ENCODE results near the gene DNAJC1. TPM values are rescaled to one million over a fixed set of nuclear protein-coding genes. Genes with fewer than 3 reads are reported as not detected.
"Not testable (repeated sequence)": the region's sequence is repeated elsewhere in the genome, so short reads cannot be mapped to it uniquely, and the experiment has no call there.

DNAJC1 gene
- total RNA-seq, 2 experiments from 2014 or later = 21.4 to 22.4 TPM

DNA sequence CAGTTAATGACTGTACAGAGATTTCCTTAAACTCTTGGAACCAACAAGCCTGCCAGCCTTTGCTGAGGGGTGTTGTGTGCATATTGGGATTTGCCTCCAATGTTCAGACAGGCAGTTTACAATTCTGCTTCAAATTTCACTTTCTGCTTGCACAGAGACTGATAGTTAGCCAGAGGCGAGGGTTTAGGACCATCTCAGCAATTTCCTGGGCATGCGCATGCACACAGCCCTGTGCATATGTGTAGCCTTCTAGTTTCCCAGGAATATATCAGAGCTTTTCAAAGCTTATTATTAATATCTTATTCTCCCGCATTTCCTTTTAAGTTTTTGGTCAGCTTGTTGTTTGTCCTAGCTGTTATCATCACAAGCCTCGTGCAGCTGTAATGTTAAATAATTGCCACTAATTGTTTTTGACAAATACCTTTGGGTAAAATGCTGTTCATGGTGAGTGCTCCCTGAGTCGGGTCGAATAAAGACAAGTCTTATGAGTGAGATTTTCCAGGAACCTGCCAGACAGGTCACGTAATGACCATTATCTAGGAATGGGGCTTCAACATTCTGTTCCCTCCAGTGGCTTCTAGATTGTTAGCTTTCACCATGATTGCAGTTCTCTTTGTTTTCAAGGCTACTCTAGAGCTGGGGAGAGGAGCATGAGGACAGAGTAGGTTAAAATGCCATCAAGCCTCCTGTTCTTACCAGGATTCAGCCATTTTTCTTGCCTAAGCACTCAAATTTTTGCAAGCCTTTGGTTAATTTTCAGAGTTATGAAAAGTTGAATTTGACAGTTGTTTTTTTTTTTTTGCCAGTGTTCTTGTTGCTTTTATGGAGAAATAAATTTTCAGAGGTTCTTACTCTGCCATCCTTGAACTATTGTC lies 24.1 kb upstream of the DNAJC1 start:
- ATAC-seq (no peak), DNase-seq (no peak)
- CTCF ChIA-PET = no interaction called here
- POLR2A ChIA-PET = no interaction called here
- no peak overlapping the region for H3K4me3 Mint-ChIP-seq
- peaks cover 4% of the 10 kb centered on the region for H3K36me3 Mint-ChIP-seq (ENCODE audit: low read depth)
- no peaks in the 10 kb centered on the region for H3K27me3 Mint-ChIP-seq (ENCODE audit: low read depth)
- no peaks in the 10 kb centered on the region for H3K9me3 Mint-ChIP-seq (ENCODE audit: insufficient read depth)
- no peak overlapping the region for H3K27ac Mint-ChIP-seq
- peaks cover 6% of the 10 kb centered on the region for H3K4me1 Mint-ChIP-seq (ENCODE audit: low read depth)

- ATAC-seq (no peak), DNase-seq (no peak)
- H3K4me3 Mint-ChIP-seq = no peak overlapping the region
- ChIA-PET POLR2A (no interaction called here), CTCF (no interaction called here)
- H3K4me1 Mint-ChIP-seq (ENCODE audit: low read depth) = peaks cover 13% of the 10 kb centered on the region
- H3K9me3 Mint-ChIP-seq (ENCODE audit: insufficient read depth) = no peaks in the 10 kb centered on the region
- H3K27me3 Mint-ChIP-seq (ENCODE audit: low read depth) = no peaks in the 10 kb centered on the region
- no peak overlapping the region for H3K27ac Mint-ChIP-seq
- peaks cover 4% of the 10 kb centered on the region for H3K36me3 Mint-ChIP-seq (ENCODE audit: low read depth)
Observed at GRCh38 chr10:22026287-22026686, 22.8 kb upstream of the DNAJC1 start.

DNA sequence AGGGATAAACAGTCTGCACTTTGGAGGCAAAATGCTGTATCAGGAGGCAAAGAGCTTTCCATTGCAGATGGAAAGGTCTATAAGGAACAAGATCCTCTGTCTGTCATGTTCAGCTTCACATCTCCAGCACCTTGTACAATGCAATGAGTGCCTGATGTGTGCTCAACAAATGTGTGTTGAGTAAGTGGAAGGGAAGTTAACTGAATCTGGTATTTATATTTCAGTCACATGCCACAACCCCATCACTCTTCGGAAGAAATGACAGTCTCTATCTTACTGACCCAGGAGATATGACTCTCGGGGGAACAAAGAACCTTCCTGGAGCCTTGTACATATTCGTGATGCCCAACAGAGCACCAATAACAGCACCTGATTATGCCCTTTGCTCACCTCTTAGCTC lies 20.0 kb upstream of the DNAJC1 start:
- H3K4me1 Mint-ChIP-seq (ENCODE audit: low read depth) = peaks cover 13% of the 10 kb centered on the region
- no peak overlapping the region for H3K27ac Mint-ChIP-seq
- no peak for DNase-seq
- no peak for ATAC-seq
- ChIA-PET CTCF (no interaction called here), POLR2A (no interaction called here)
- no peaks in the 10 kb centered on the region for H3K27me3 Mint-ChIP-seq (ENCODE audit: low read depth)
- H3K4me3 Mint-ChIP-seq = no peak overlapping the region
- peaks cover 4% of the 10 kb centered on the region for H3K36me3 Mint-ChIP-seq (ENCODE audit: low read depth)
- H3K9me3 Mint-ChIP-seq (ENCODE audit: insufficient read depth) = no peaks in the 10 kb centered on the region

- peaks cover 13% of the 10 kb centered on the region for H3K4me1 Mint-ChIP-seq (ENCODE audit: low read depth)
- H3K4me3 Mint-ChIP-seq = peak overlapping the region; percentile 42
- ATAC-seq = peak; percentile 88
- no peaks in the 10 kb centered on the region for H3K27me3 Mint-ChIP-seq (ENCODE audit: low read depth)
- H3K27ac Mint-ChIP-seq = peak overlapping the region; percentile 70
- ChIA-PET CTCF (interaction anchor here (0.5 kb wide), 1 partner anchor 10 kb away, joined by 3 read pairs; no protein-coding TSS in a partner anchor), POLR2A (interaction anchor here (1.0 kb wide), 1 partner anchor 414 kb away, joined by 5 read pairs; no protein-coding TSS in a partner anchor)
- DNase-seq = peak; percentile 47
- H3K36me3 Mint-ChIP-seq (ENCODE audit: low read depth) = peaks cover 4% of the 10 kb centered on the region
- H3K9me3 Mint-ChIP-seq (ENCODE audit: insufficient read depth) = no peaks in the 10 kb centered on the region
Observed at GRCh38 chr10:22022257-22023032, 18.9 kb upstream of the DNAJC1 start.

DNA sequence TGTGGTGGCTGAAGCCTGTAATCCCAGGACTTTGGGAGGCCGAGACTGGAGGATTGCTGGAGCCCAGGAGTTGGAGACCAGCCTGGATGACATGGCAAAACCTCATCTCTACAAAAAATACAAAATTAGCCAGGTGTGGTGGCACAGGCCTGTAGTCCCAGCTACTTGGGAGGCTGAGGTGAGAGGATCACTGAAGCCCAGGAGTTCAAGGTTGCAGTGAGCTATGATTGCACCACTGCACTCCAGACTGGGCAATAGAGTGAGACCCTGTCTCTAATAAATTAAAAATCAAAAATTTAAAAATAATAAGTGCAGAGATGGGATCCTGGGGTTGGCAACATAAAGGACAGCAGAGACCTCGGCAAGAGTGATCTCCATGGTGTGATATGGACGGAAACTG lies 17.6 kb upstream of the DNAJC1 start:
- CTCF ChIA-PET = interaction anchor here (0.5 kb wide), 1 partner anchor 970 kb away, joined by 3 read pairs; no protein-coding TSS in a partner anchor
- peaks cover 13% of the 10 kb centered on the region for H3K4me1 Mint-ChIP-seq (ENCODE audit: low read depth)
- H3K36me3 Mint-ChIP-seq (ENCODE audit: low read depth); H3K27ac Mint-ChIP-seq; ATAC-seq; DNase-seq; H3K27me3 Mint-ChIP-seq (ENCODE audit: low read depth); H3K9me3 Mint-ChIP-seq (ENCODE audit: insufficient read depth); H3K4me3 Mint-ChIP-seq; POLR2A ChIA-PET: not testable (repeated sequence)

GRCh38 chr10:22017283-22018020 lies 13.9 kb upstream of the DNAJC1 start:
- no peaks in the 10 kb centered on the region for H3K36me3 Mint-ChIP-seq (ENCODE audit: low read depth)
- H3K4me1 Mint-ChIP-seq (ENCODE audit: low read depth) = peaks cover 5% of the 10 kb centered on the region
- H3K9me3 Mint-ChIP-seq (ENCODE audit: insufficient read depth) = no peaks in the 10 kb centered on the region
- POLR2A ChIA-PET = no interaction called here
- ATAC-seq (no peak), DNase-seq (no peak)
- H3K27me3 Mint-ChIP-seq (ENCODE audit: low read depth) = peaks cover 2% of the 10 kb centered on the region
- H3K27ac Mint-ChIP-seq = no peak overlapping the region
- CTCF ChIA-PET = interaction anchor here (0.7 to 3.3 kb wide), 7 partner anchors 9 to 973 kb away, joined by 3 to 12 read pairs (median 3); no protein-coding TSS in a partner anchor
- no peak overlapping the region for H3K4me3 Mint-ChIP-seq

DNA sequence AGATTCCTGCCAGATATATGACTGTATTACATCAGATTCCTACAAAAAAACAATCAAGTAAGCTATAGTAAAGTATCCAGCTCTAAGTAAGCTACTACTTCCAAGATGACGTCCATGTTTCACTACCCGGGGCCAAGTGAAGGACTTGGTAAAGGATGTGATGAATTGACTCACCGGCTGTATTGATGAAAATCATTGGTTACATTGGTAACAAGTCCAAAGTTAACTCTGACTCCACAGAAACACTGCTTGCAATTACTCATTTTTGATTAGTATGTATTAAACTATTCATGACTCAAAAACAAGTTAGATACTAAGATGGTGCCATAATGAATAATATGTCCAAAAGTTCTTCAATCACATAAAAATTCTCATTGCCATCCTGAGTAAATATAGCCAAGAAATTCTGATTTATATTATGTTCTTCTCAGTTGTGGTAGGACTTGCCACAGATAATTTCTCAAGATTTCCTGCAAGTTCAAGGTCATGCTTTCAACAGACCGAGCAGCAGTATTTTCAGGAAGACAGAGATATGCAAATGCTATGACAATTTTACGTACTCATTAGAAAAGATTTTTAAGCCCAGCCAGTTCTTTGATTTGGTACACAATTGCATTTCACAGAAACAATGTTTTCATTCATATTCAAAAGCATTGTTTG lies 12.6 kb upstream of the DNAJC1 start:
- Mint-ChIP-seq H3K4me3 (no peak overlapping the region), H3K27ac (no peak overlapping the region), H3K27me3 (ENCODE audit: low read depth) (peaks cover 6% of the 10 kb centered on the region), H3K36me3 (ENCODE audit: low read depth) (no peaks in the 10 kb centered on the region), H3K4me1 (ENCODE audit: low read depth) (no peaks in the 10 kb centered on the region), H3K9me3 (ENCODE audit: insufficient read depth) (no peaks in the 10 kb centered on the region)
- DNase-seq (no peak), ATAC-seq (no peak)
- ChIA-PET POLR2A (no interaction called here), CTCF (interaction anchor here (0.9 to 3.3 kb wide), 3 partner anchors 8 to 974 kb away, joined by 3 to 12 read pairs (median 6); no protein-coding TSS in a partner anchor)

DNA sequence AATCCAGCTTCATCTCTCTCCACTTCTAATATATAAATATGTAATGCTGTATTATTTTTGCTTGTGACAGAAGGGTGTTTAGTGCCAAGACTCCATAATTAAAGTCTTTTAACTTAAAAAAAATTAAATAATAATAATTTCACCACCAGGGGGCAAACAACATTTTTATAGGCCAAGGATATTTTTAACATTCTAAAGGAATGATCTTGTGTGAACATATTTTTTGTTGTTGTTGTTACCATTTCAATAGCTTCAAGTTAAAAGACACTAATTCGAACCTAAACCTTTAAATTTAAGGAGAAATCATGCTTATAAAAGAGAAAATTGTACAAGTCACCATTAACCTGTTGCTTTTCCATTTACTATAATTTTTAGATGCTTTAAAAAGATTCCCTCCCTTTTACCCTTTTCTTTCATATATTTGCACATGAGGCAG lies 7.5 kb upstream of the DNAJC1 start:
- POLR2A ChIA-PET = no interaction called here
- CTCF ChIA-PET = interaction anchor here (1.0 to 2.0 kb wide), 7 partner anchors 17 to 979 kb away, joined by 3 to 11 read pairs (median 6); no protein-coding TSS in a partner anchor
- Mint-ChIP-seq H3K9me3 (ENCODE audit: insufficient read depth) (peaks cover 8% of the 10 kb centered on the region), H3K4me3 (no peak overlapping the region), H3K4me1 (ENCODE audit: low read depth) (no peaks in the 10 kb centered on the region), H3K27me3 (ENCODE audit: low read depth) (peaks cover 25% of the 10 kb centered on the region), H3K27ac (no peak overlapping the region), H3K36me3 (ENCODE audit: low read depth) (no peaks in the 10 kb centered on the region)
- DNase-seq (no peak), ATAC-seq (no peak)

- CTCF ChIA-PET = interaction anchor here (1.0 to 2.0 kb wide), 6 partner anchors 17 to 979 kb away, joined by 3 to 11 read pairs (median 5); no protein-coding TSS in a partner anchor
- Mint-ChIP-seq H3K4me3 (no peak overlapping the region), H3K36me3 (ENCODE audit: low read depth) (no peaks in the 10 kb centered on the region), H3K27me3 (ENCODE audit: low read depth) (peaks cover 28% of the 10 kb centered on the region), H3K9me3 (ENCODE audit: insufficient read depth) (peaks cover 11% of the 10 kb centered on the region), H3K27ac (no peak overlapping the region), H3K4me1 (ENCODE audit: low read depth) (peaks cover 4% of the 10 kb centered on the region)
- no peak for DNase-seq
- no peak for ATAC-seq
- POLR2A ChIA-PET = no interaction called here
Observed at GRCh38 chr10:22010539-22010938, 7.0 kb upstream of the DNAJC1 start.

GRCh38 chr10:22006379-22006884 lies 2.9 kb upstream of the DNAJC1 start:
- Mint-ChIP-seq H3K27me3 (ENCODE audit: low read depth) (peaks cover 22% of the 10 kb centered on the region), H3K4me1 (ENCODE audit: low read depth) (peaks cover 27% of the 10 kb centered on the region), H3K36me3 (ENCODE audit: low read depth) (no peaks in the 10 kb centered on the region), H3K4me3 (no peak overlapping the region), H3K27ac (no peak overlapping the region), H3K9me3 (ENCODE audit: insufficient read depth) (peaks cover 11% of the 10 kb centered on the region)
- ATAC-seq (no peak), DNase-seq (no peak)
- ChIA-PET POLR2A (no interaction called here), CTCF (interaction anchor here (0.7 kb wide), 1 partner anchor 510 kb away, joined by 3 read pairs; no protein-coding TSS in a partner anchor)

DNA sequence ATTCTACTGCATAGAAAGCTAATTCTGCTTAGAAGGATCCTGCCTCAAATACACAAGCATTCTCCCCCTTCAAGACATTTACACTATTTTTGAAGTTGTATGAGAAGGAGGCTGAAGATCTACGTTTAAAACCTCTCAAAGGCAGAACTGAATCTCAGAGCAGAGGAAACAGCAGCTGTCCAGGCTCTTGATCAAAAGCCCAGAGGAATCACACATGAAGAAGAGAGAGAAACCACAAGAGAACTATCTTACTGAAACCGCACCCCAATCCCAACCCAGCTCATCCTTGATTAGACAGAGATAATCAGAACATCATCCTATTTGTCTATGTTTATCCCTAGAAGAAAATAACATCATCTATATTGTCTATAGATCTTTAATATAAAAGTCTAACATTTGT lies 2.2 kb upstream of the DNAJC1 start:
- H3K4me3 Mint-ChIP-seq = no peak overlapping the region

More for the DNA sequence above, 2.2 kb upstream of the DNAJC1 start:
- no peak overlapping the region for H3K27ac Mint-ChIP-seq
- peaks cover 22% of the 10 kb centered on the region for H3K27me3 Mint-ChIP-seq (ENCODE audit: low read depth)
- ChIA-PET POLR2A (interaction anchor here (1.1 kb wide), 1 partner anchor 431 kb away, joined by 4 read pairs; no protein-coding TSS in a partner anchor), CTCF (interaction anchor here (0.7 kb wide), 1 partner anchor 509 kb away, joined by 3 read pairs; no protein-coding TSS in a partner anchor)
- H3K4me1 Mint-ChIP-seq (ENCODE audit: low read depth) = peaks cover 33% of the 10 kb centered on the region
- no peak for ATAC-seq
- DNase-seq = no peak
- no peaks in the 10 kb centered on the region for H3K36me3 Mint-ChIP-seq (ENCODE audit: low read depth)
- H3K9me3 Mint-ChIP-seq (ENCODE audit: insufficient read depth) = peaks cover 11% of the 10 kb centered on the region

Measured in activated CD8-positive, alpha-beta T cell treated with anti-CD3 and anti-CD28 coated beads, Interleukin-2, amount 10 ng/mL, durations not matched to agents 7 days and 5 days (primary cell).